Thyroid gland (tissue), 4 donors: ENCODE measurements around the gene TAB2. TPM values are rescaled to one million over a fixed set of nuclear protein-coding genes. Genes with fewer than 3 reads are reported as not detected.

Experiments
- DNase-seq, 2 donors: peaks; one replicate each; pipeline ENCODE4 v3.0.0-alpha.2; 2019
- H3K27ac ChIP-seq, 3 donors: fragments of 200-600 bp; sonication (generic); 1 replicate in 2 of 3; 2 replicates in 1 of 3; pipeline ENCODE4 v1.5.1; 2016 to 2019; ENCODE audit warnings: mild to moderate bottlenecking in 1 of 3, moderate library complexity in 1 of 3
- H3K27me3 ChIP-seq: fragments of 200-600 bp; sonication (generic); one replicate; pipeline ENCODE4 v1.5.1; 2019
- H3K36me3 ChIP-seq, 2 donors: fragments of 200-600 bp; sonication (generic); one replicate each; pipeline ENCODE4 v1.5.1; 2016 to 2019
- H3K4me1 ChIP-seq, 2 donors: fragments of 200-600 bp; sonication (generic); one replicate each; pipeline ENCODE4 v1.5.1; 2017 to 2019
- H3K4me3 ChIP-seq, 3 donors: fragments of 200-600 bp; sonication (generic); replicated peaks in 1 of 3; 1 replicate in 2 of 3; 2 replicates in 1 of 3; pipeline ENCODE4 v1.5.1; 2016; ENCODE audit warnings: mild to moderate bottlenecking in 1 of 3
- H3K9me3 ChIP-seq: fragments of 200-600 bp; sonication (generic); one replicate; pipeline ENCODE4 v1.5.1; 2017
- POLR2A ChIP-seq, 2 donors: fragments of 450-650 bp; IDR thresholded peaks; one replicate each; pipeline ENCODE4 v1.6.1; 2017; ENCODE audit warnings: antibody characterized with exemption in 2 of 2, mild to moderate bottlenecking in 2 of 2, moderate library complexity in 1 of 2
- WGBS, 2 donors: methylation state at CpG; one replicate each; pipeline ENCODE4 v1.1.5; 2017; 5-methylcytosine and 5-hydroxymethylcytosine counted together
- intact Hi-C: fragments of 100-400 bp; cut with DNase I; formaldehyde crosslinking; loops from one replicate; pipeline ENCODE4 v1.15.1; 2023
- total RNA-seq, 4 donors: library from RNA; depleted of rRNA; stranded (reverse); fragments of >200 nt; gene quantifications; one replicate each; pipeline ENCODE4 v1.2.3, GENCODE V29; 2016
- TF ChIP-seq, protein P1 (sequence below), 6 experiments: fragments of 200-600 bp in 3 of 6; fragments of 450-650 bp in 3 of 6; sonication (generic) in 3 of 6; IDR thresholded peaks; one replicate each; pipeline ENCODE4 v1.5.1; 2016 to 2019; ENCODE audit warnings: antibody characterized with exemption in 6 of 6, mild to moderate bottlenecking in 2 of 6, inconsistent platforms in 1 of 6, moderate library complexity in 1 of 6

The TAB2 gene
- total RNA-seq, 4 donors from 2014 or later = 58.5 to 74.3 (median 64.7) TPM

DNA sequence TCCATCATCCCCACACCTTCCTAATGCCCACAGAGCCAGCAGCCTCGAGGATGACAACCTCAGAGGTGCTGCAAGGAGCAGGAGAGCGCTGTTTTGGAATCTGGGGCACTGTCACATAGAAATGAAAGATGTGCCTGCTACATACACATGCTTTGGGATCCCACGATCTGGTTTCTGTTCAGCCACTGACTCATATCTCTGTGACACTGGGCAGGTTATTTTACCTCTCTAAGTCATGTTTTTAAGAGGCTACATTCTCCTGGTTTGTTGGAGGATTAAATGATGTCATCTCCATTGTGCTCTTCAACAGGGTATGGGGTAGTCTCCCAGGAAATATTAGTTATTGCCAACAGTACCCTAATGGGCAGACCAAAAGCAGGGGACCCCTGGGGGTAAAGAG is 32.6 kb upstream of the TAB2 start:
- TF ChIP-seq POLR2A (IDR thresholded peaks at IDR 0.05) = no peak
- TF ChIP-seq, protein P1, sequence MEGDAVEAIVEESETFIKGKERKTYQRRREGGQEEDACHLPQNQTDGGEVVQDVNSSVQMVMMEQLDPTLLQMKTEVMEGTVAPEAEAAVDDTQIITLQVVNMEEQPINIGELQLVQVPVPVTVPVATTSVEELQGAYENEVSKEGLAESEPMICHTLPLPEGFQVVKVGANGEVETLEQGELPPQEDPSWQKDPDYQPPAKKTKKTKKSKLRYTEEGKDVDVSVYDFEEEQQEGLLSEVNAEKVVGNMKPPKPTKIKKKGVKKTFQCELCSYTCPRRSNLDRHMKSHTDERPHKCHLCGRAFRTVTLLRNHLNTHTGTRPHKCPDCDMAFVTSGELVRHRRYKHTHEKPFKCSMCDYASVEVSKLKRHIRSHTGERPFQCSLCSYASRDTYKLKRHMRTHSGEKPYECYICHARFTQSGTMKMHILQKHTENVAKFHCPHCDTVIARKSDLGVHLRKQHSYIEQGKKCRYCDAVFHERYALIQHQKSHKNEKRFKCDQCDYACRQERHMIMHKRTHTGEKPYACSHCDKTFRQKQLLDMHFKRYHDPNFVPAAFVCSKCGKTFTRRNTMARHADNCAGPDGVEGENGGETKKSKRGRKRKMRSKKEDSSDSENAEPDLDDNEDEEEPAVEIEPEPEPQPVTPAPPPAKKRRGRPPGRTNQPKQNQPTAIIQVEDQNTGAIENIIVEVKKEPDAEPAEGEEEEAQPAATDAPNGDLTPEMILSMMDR (IDR thresholded peaks at IDR 0.05) = no peak
- intact Hi-C loops = no loop called here

DNA sequence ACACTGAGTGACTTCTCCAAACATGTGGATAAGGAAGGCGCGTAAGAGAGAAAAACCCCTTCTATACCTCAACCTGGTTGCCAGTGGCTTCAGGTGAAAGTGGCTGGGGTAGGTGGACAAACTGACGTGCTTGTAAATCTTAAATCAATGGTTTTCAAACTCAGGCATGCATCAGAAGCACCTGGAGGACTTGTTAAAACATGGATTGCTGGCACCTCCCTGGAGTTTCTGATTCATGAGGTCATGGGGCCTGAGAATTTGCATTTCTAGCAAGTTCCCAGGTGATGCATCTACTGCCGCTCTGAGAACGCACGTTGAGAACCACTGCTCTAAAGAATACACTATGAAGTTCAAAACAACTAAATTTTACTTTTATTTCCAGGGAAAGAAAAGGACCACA is 31.9 kb upstream of the TAB2 start:
- Histone ChIP-seq H3K4me3 (no peak overlapping the region), H3K4me1 (peaks cover 8 to 9% of the 10 kb centered on the region in 2 donors), H3K27me3 (no peaks in the 10 kb centered on the region), H3K27ac (no peak overlapping the region), H3K36me3 (no peaks in the 10 kb centered on the region), H3K9me3 (no peaks in the 10 kb centered on the region)
- TF ChIP-seq, protein P1 (IDR thresholded peaks at IDR 0.05) = no peak
- TF ChIP-seq POLR2A (IDR thresholded peaks at IDR 0.05) = no peak
- 42 to 87% methylated on average over 6 of the region's 6 CpGs for WGBS, 2 donors
- intact Hi-C loops = no loop called here
- no peak for DNase-seq

More for the DNA sequence above, 32.6 kb upstream of the TAB2 start:
- Histone ChIP-seq H3K4me1 (peaks cover 8 to 9% of the 10 kb centered on the region in 2 donors), H3K36me3 (no peaks in the 10 kb centered on the region), H3K4me3 (no peak overlapping the region), H3K9me3 (no peaks in the 10 kb centered on the region), H3K27ac (no peak overlapping the region), H3K27me3 (no peaks in the 10 kb centered on the region)
- no peak for DNase-seq
- 81% methylated on average over 3 of the region's 3 CpGs for WGBS, 2 donors

DNA sequence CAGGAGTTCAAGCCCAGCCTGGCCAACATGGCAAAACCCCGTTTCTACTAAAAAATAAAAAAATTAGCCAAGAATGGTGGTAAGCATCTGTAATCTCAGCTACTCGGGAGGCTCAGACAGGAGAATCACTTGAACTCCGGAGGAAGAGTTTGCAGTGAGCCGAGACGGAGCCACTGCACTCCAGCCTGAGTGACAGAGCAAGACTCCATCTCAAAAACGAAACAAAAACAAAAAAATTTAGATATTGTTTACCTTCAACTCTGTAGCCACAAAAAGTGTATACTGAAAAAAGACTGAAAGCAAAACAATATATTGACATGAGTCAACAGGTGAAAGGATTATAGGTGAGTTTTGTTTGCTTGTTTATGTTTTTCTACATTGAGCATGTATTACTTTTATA is 30.6 kb upstream of the TAB2 start:
- Histone ChIP-seq H3K4me1 (peaks cover 8 to 9% of the 10 kb centered on the region in 2 donors), H3K27ac (no peak overlapping the region), H3K9me3 (no peaks in the 10 kb centered on the region), H3K36me3 (no peaks in the 10 kb centered on the region), H3K27me3 (no peaks in the 10 kb centered on the region), H3K4me3 (no peak overlapping the region)
- WGBS, 2 donors = 78 to 85% methylated on average over 6 of the region's 6 CpGs
- no peak for DNase-seq
- intact Hi-C loops = no loop called here
- no peak for TF ChIP-seq POLR2A (IDR thresholded peaks at IDR 0.05)
- TF ChIP-seq, protein P1 (IDR thresholded peaks at IDR 0.05) = no peak

DNA sequence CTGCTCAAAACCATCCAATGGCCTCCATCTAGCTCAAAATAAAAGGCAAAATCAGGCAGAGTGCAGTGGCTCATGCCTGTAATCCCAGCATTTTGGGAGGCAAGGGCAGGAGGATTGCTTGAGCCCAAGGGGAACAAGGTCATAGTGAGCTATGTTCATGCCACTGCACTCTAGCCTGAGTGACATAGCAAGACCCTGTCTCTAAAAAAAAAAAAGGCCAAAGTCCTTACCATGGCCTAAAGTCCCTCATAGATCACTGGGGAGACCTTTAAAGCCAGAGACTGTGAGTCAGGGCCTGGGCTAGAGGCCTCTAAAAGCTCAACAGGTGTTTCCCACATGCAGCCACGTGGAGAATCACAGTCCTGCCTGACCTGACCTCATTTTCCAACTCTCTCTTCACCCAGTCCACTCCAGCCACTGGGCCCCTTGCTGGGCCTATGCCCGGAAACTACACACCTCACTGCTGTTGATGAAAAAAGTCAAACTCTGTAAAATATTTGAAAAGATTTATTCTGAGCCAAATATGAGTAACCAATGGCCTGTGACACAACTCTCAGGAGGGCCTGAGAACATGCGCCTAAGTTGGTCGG is 28.2 kb upstream of the TAB2 start:
- Histone ChIP-seq H3K36me3 (no peaks in the 10 kb centered on the region), H3K27me3 (no peaks in the 10 kb centered on the region), H3K27ac (peak overlapping the region in 2 of 3 donors; percentile 62 to 73), H3K4me3 (no peak overlapping the region), H3K9me3 (no peaks in the 10 kb centered on the region), H3K4me1 (peaks cover 8 to 9% of the 10 kb centered on the region in 2 donors)
- intact Hi-C loops = no loop called here
- DNase-seq = peak; percentile 74 to 85
- TF ChIP-seq, protein P1 (IDR thresholded peaks at IDR 0.05) = no peak
- TF ChIP-seq POLR2A (IDR thresholded peaks at IDR 0.05) = no peak
- 38 to 40% methylated on average over 4 of the region's 4 CpGs for WGBS, 2 donors

DNA sequence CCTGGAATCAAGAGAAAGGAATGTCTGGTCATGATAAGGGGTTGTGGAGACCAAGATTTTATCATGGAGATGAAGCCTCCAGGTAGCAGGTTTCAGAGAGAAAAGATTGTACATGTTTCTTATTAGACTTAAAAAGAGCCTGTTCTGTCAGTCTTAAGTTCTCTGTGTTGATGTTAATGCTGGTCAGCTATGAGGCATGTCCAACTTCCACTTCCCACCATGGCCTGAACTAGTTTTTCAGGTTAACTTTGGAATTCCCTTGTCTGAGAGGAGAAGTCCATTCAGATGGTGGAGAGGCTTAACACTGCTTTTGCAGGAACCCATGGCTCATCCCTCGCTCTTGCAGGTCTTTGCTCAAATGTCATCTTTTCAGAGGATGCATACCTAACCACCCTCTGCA is 27.5 kb upstream of the TAB2 start:
- no peaks in the 10 kb centered on the region for H3K36me3 ChIP-seq
- H3K9me3 ChIP-seq = no peaks in the 10 kb centered on the region
- H3K27ac ChIP-seq = peak overlapping the region in 1 of 3 donors; percentile 73
- peaks cover 8 to 9% of the 10 kb centered on the region in 2 donors for H3K4me1 ChIP-seq
- no peak for DNase-seq
- H3K4me3 ChIP-seq = no peak overlapping the region
- intact Hi-C loops = no loop called here
- TF ChIP-seq POLR2A (IDR thresholded peaks at IDR 0.05) = no peak
- TF ChIP-seq, protein P1 (IDR thresholded peaks at IDR 0.05) = no peak
- no peaks in the 10 kb centered on the region for H3K27me3 ChIP-seq
- 94 to 95% methylated on average over 1 of the region's 1 CpG for WGBS, 2 donors
